ENCODE data around the gene C2CD4C. TPM values are rescaled to one million over a fixed set of nuclear protein-coding genes. Genes with fewer than 3 reads are reported as not detected.

Gene C2CD4C
- total and polyA plus RNA-seq, 2 donors (not counting 3 experiments of a cell fraction or from before 2014, with no cell fraction given) = 0.25 to 0.38 TPM

- ChIA-PET POLR2A (no interaction called here), CTCF (no interaction called here)
- no peak for TF ChIP-seq POLR2A (IDR thresholded peaks at IDR 0.05; ENCODE audit: low read depth, low read length)
- no peak for TF ChIP-seq POLR2AphosphoS5 (IDR thresholded peaks at IDR 0.05; ENCODE audit: insufficient read depth, low read depth, low read length)
- TF ChIP-seq, protein P1, sequence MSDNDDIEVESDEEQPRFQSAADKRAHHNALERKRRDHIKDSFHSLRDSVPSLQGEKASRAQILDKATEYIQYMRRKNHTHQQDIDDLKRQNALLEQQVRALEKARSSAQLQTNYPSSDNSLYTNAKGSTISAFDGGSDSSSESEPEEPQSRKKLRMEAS (IDR thresholded peaks at IDR 0.05; ENCODE audit: insufficient read depth, insufficient read length) = no peak
- no peak for TF ChIP-seq GATA2 (IDR thresholded peaks at IDR 0.05; ENCODE audit: insufficient read depth, insufficient read length, low read depth, low read length)
- TF ChIP-seq EZH2 (IDR thresholded peaks at IDR 0.05; ENCODE audit: borderline replicate concordance, low read depth, low read length, severe bottlenecking) = no peak
- TF ChIP-seq FOS (IDR thresholded peaks at IDR 0.05; ENCODE audit: borderline replicate concordance, insufficient read depth, low read length) = no peak
- TF ChIP-seq MYC (IDR thresholded peaks at IDR 0.05; ENCODE audit: low read depth, low read length) = no peak
- Histone ChIP-seq H2AFZ (ENCODE audit: low read depth, low read length) (no peak overlapping the region), H4K20me1 (replicated peaks; ENCODE audit: control insufficient read depth, extremely low read depth, insufficient read depth, low read length) (no peaks in the 10 kb centered on the region), H3K27ac (ENCODE audit: insufficient read depth, low read depth, low read length) (no peak overlapping the region), H3K9me1 (replicated peaks; ENCODE audit: control insufficient read depth, extremely low read depth, insufficient read depth, low read length) (no peaks in the 10 kb centered on the region), H3K27me3 (ENCODE audit: control insufficient read depth in 2 of 2, insufficient read depth in 2 of 2, low read length in 2 of 2) (no peaks in the 10 kb centered on the region), H3K4me3 (replicated peaks in 1 of 3; ENCODE audit: insufficient read depth in 1 of 3, low read depth in 1 of 3, low read length in 3 of 3) (no peak overlapping the region), H3K9ac (replicated peaks; ENCODE audit: extremely low read depth, insufficient read depth, low read length) (no peak overlapping the region), H3K4me1 (ENCODE audit: control insufficient read depth, extremely low read depth, insufficient read depth, low read length) (no peaks in the 10 kb centered on the region), H3K4me2 (ENCODE audit: insufficient read depth, low read length) (no peak overlapping the region), H3K79me2 (ENCODE audit: control insufficient read depth, insufficient read depth, low read length) (no peaks in the 10 kb centered on the region), H3K9me3 (replicated peaks; ENCODE audit: control insufficient read depth, insufficient read depth, low read length) (no peaks in the 10 kb centered on the region), H3K36me3 (ENCODE audit: control insufficient read depth in 2 of 2, extremely low read depth in 1 of 2, insufficient read depth in 2 of 2, low read length in 2 of 2) (no peaks in the 10 kb centered on the region)
- no peak for FAIRE-seq
- dilution Hi-C loops (cut with MboI; ENCODE audit: extremely low pct_ligation_motif_present, low sequenced_read_pairs) (no loop called here), intact Hi-C loops (cut with micrococcal nuclease) (no loop called here)
- no TSS peak for BruUV-seq (replicated peaks)
- no peak for DNase-seq (ENCODE audit: low read depth, low spot score)
Observed at GRCh38 chr19:403221-404027, 5.5 kb downstream of the C2CD4C start.

- Histone ChIP-seq H2AFZ (ENCODE audit: low read depth, low read length) (no peak overlapping the region), H3K4me3 (replicated peaks in 1 of 3; ENCODE audit: insufficient read depth in 1 of 3, low read depth in 1 of 3, low read length in 3 of 3) (no peak overlapping the region), H3K36me3 (ENCODE audit: control insufficient read depth in 2 of 2, extremely low read depth in 1 of 2, insufficient read depth in 2 of 2, low read length in 2 of 2) (no peaks in the 10 kb centered on the region), H3K4me1 (ENCODE audit: control insufficient read depth, extremely low read depth, insufficient read depth, low read length) (no peaks in the 10 kb centered on the region), H3K79me2 (ENCODE audit: control insufficient read depth, insufficient read depth, low read length) (no peaks in the 10 kb centered on the region), H3K27me3 (ENCODE audit: control insufficient read depth in 2 of 2, insufficient read depth in 2 of 2, low read length in 2 of 2) (no peaks in the 10 kb centered on the region), H3K4me2 (ENCODE audit: insufficient read depth, low read length) (no peak overlapping the region), H3K9me1 (replicated peaks; ENCODE audit: control insufficient read depth, extremely low read depth, insufficient read depth, low read length) (no peaks in the 10 kb centered on the region), H4K20me1 (replicated peaks; ENCODE audit: control insufficient read depth, extremely low read depth, insufficient read depth, low read length) (no peaks in the 10 kb centered on the region), H3K9me3 (replicated peaks; ENCODE audit: control insufficient read depth, insufficient read depth, low read length) (no peaks in the 10 kb centered on the region), H3K9ac (replicated peaks; ENCODE audit: extremely low read depth, insufficient read depth, low read length) (no peak overlapping the region), H3K27ac (ENCODE audit: insufficient read depth, low read depth, low read length) (no peak overlapping the region)
- dilution Hi-C loops (cut with MboI; ENCODE audit: extremely low pct_ligation_motif_present, low sequenced_read_pairs) (no loop called here), intact Hi-C loops (cut with micrococcal nuclease) (no loop called here)
- no TSS peak for BruUV-seq (replicated peaks)
- TF ChIP-seq CTCF (IDR thresholded peaks at IDR 0.05; ENCODE audit: extremely low read depth in 1 of 2, insufficient read depth in 1 of 2, low read depth in 1 of 2, low read length in 2 of 2) = no peak
- DNase-seq (ENCODE audit: low read depth, low spot score) (no peak), FAIRE-seq (no peak)
- ChIA-PET POLR2A (no interaction called here), CTCF (no interaction called here)
Observed at GRCh38 chr19:402786-403185, 6.2 kb downstream of the C2CD4C start.

Measured in endothelial cell of umbilical vein (primary cell).